GM21528 (cell line): ENCODE data around the gene COX4I2.

Experiments used
- ATAC-seq: cut with Tn5 transposase; IDR thresholded peaks from one replicate; pipeline ENCODE4 v1.9.1; 2021; ENCODE audit warnings: mild to moderate bottlenecking, moderate library complexity; ENCODE audit not compliant: unreplicated experiment, low FRiP score

Gene COX4I2

GRCh38 chr20:31674895-31675827 is 37.4 kb downstream of the COX4I2 start:
- ATAC-seq = peak; percentile 59

GRCh38 chr20:31675828-31676608 is 38.3 kb downstream of the COX4I2 start:
- peak; percentile 53 for ATAC-seq

- ATAC-seq = no peak
These were observed 38.9 kb downstream of the COX4I2 start for GRCh38 chr20:31676609-31676989.

- no peak for ATAC-seq
These were observed 40.0 kb downstream of the COX4I2 start for GRCh38 chr20:31677553-31678260.

GRCh38 chr20:31678389-31679356 is 41.0 kb downstream of the COX4I2 start:
- ATAC-seq = no peak

GRCh38 chr20:31679357-31680285 is 41.9 kb downstream of the COX4I2 start:
- no peak for ATAC-seq

GRCh38 chr20:31680286-31681127 is 42.8 kb downstream of the COX4I2 start:
- ATAC-seq = no peak

GRCh38 chr20:31681128-31681727 is 43.5 kb downstream of the COX4I2 start:
- ATAC-seq = no peak

- ATAC-seq = no peak
These were observed 44.1 kb downstream of the COX4I2 start for GRCh38 chr20:31681769-31682168.

GRCh38 chr20:31682352-31682751 is 44.6 kb downstream of the COX4I2 start:
- ATAC-seq = no peak

- ATAC-seq = no peak
These were observed 45.2 kb downstream of the COX4I2 start for GRCh38 chr20:31682927-31683326.

GRCh38 chr20:31684153-31685015 is 46.7 kb downstream of the COX4I2 start:
- peak; percentile 47 for ATAC-seq

- ATAC-seq = no peak
These were observed 48.3 kb downstream of the COX4I2 start for GRCh38 chr20:31685853-31686643.

- ATAC-seq = no peak
These were observed 50.1 kb downstream of the COX4I2 start for GRCh38 chr20:31687777-31688176.

- ATAC-seq = no peak
These were observed 51.4 kb downstream of the COX4I2 start for GRCh38 chr20:31689141-31689540.
